Body of pancreas (tissue), 4 donors: ENCODE results near the gene ARHGAP24. TPM values are rescaled to one million over a fixed set of nuclear protein-coding genes. Genes with fewer than 3 reads are reported as not detected.

ENCODE experiments used
- ATAC-seq: fragments of 150-250 bp; one replicate; pipeline ENCODE4 v1.9.1; 2016
- DNase-seq, 4 donors: peaks; one replicate each; pipeline ENCODE4 v3.0.0-alpha.2; 2019
- H3K27ac ChIP-seq, 4 donors: fragments of 200-600 bp; sonication (generic); 1 replicate in 3 of 4; 2 replicates in 1 of 4; pipeline versions ENCODE4 v1.5.1 to v1.6.1; 2016 to 2019; ENCODE audit warnings: mild to moderate bottlenecking in 1 of 4, mixed read lengths in 1 of 4, moderate library complexity in 1 of 4
- H3K27me3 ChIP-seq, 2 donors: fragments of 200-600 bp; sonication (generic); one replicate each; pipeline ENCODE4 v1.6.0; 2016; ENCODE audit warnings: mild to moderate bottlenecking in 1 of 2
- H3K36me3 ChIP-seq, 2 donors: fragments of 200-600 bp; sonication (generic); replicated peaks in 1 of 2; 2 replicates each; pipeline ENCODE4 v1.5.1; 2016; ENCODE audit warnings: low read depth in 2 of 2; ENCODE audit not compliant: insufficient read depth in 1 of 2
- H3K4me1 ChIP-seq: fragments of 200-600 bp; sonication (generic); one replicate; pipeline ENCODE4 v1.6.0; 2016
- H3K4me3 ChIP-seq, 2 donors: fragments of 200-600 bp; sonication (generic); 1 replicate in 1 of 2; 2 replicates in 1 of 2; pipeline ENCODE4 v1.5.1; 2016 to 2019
- H3K9me3 ChIP-seq, 3 donors: fragments of 200-600 bp; sonication (generic); 1 replicate in 2 of 3; 2 replicates in 1 of 3; pipeline ENCODE4 v1.5.1; 2016
- CTCF ChIP-seq, 7 experiments: fragments of 450-650 bp in 4 of 7; fragments of 200-600 bp in 3 of 7; sonication (generic) in 3 of 7; IDR thresholded peaks; one replicate each; pipeline ENCODE4 v1.5.1; 2016 to 2019; ENCODE audit warnings: antibody characterized with exemption in 7 of 7
- POLR2A ChIP-seq, 3 donors: fragments of 450-650 bp; IDR thresholded peaks; one replicate each; pipeline ENCODE4 v1.6.1; 2016; ENCODE audit warnings: antibody characterized with exemption in 3 of 3, mild to moderate bottlenecking in 2 of 3
- WGBS, 2 donors: methylation state at CpG; one replicate each; pipeline ENCODE4 v1.1.5; 2017; 5-methylcytosine and 5-hydroxymethylcytosine counted together
- intact Hi-C: fragments of 100-400 bp; cut with DNase I; formaldehyde crosslinking; loops from one replicate; pipeline ENCODE4 v1.15.1; 2023
- total RNA-seq, 2 donors: library from RNA; depleted of rRNA; stranded (reverse); fragments of >200 nt; gene quantifications; one replicate each; pipeline ENCODE4 v1.1.0, GENCODE V29; 2016

The ARHGAP24 gene
- total RNA-seq, 2 donors from 2014 or later = 43.3 to 113 TPM

GRCh38 chr4:85741381-85741780 lies 266.4 kb downstream of the ARHGAP24 start:
- no peaks in the 10 kb centered on the region for H3K36me3 ChIP-seq
- whole genome bisulfite sequencing, 2 donors = 57 to 60% methylated on average over 2 of the region's 2 CpGs
- peaks cover 58% of the 10 kb centered on the region for H3K4me1 ChIP-seq
- intact Hi-C loops = no loop called here
- no peak for DNase-seq
- H3K27me3 ChIP-seq = no peaks in the 10 kb centered on the region
- no peaks in the 10 kb centered on the region for H3K9me3 ChIP-seq
- peak overlapping the region; percentile 3 to 87 (median 72) for H3K27ac ChIP-seq
- ATAC-seq = no peak
- H3K4me3 ChIP-seq = no peak overlapping the region
- no peak for TF ChIP-seq CTCF (IDR thresholded peaks at IDR 0.05)
- no peak for TF ChIP-seq POLR2A (IDR thresholded peaks at IDR 0.05)

- intact Hi-C loops = no loop called here
Measured at GRCh38 chr4:85741921-85742591, 267.1 kb downstream of the ARHGAP24 start.

GRCh38 chr4:85744950-85745349 lies 270.0 kb downstream of the ARHGAP24 start:
- TF ChIP-seq POLR2A (IDR thresholded peaks at IDR 0.05) (no peak), CTCF (IDR thresholded peaks at IDR 0.05) (no peak)
- Histone ChIP-seq H3K9me3 (no peaks in the 10 kb centered on the region), H3K27ac (peak overlapping the region in 1 of 4 donors; percentile 76), H3K27me3 (no peaks in the 10 kb centered on the region), H3K4me3 (no peak overlapping the region), H3K36me3 (no peaks in the 10 kb centered on the region), H3K4me1 (peaks cover 56% of the 10 kb centered on the region)
- ATAC-seq = no peak
- intact Hi-C loops = no loop called here
- no peak for DNase-seq
- WGBS, 2 donors = 91% methylated on average over 6 of the region's 6 CpGs

More at GRCh38 chr4:85741921-85742591, 267.1 kb downstream of the ARHGAP24 start:
- TF ChIP-seq POLR2A (IDR thresholded peaks at IDR 0.05) = no peak
- no peak for TF ChIP-seq CTCF (IDR thresholded peaks at IDR 0.05)
- Histone ChIP-seq H3K36me3 (no peaks in the 10 kb centered on the region), H3K9me3 (no peaks in the 10 kb centered on the region), H3K27ac (peak overlapping the region; percentile 9 to 87 (median 72)), H3K4me3 (no peak overlapping the region), H3K4me1 (peaks cover 57% of the 10 kb centered on the region), H3K27me3 (no peaks in the 10 kb centered on the region)
- DNase-seq (peak; percentile 93 to 98 (median 96)), ATAC-seq (peak; percentile 99)
- 34% methylated on average over 5 of the region's 5 CpGs for WGBS, 2 donors

GRCh38 chr4:85745939-85746338 lies 271.0 kb downstream of the ARHGAP24 start:
- no peak overlapping the region for H3K4me3 ChIP-seq
- no peaks in the 10 kb centered on the region for H3K9me3 ChIP-seq
- ATAC-seq (no peak), DNase-seq (no peak)
- WGBS, 2 donors = 63 to 69% methylated on average over 3 of the region's 3 CpGs
- no peaks in the 10 kb centered on the region for H3K27me3 ChIP-seq
- intact Hi-C loops = no loop called here
- peak overlapping the region in 1 of 4 donors; percentile 32 for H3K27ac ChIP-seq
- H3K36me3 ChIP-seq = no peaks in the 10 kb centered on the region
- TF ChIP-seq CTCF (IDR thresholded peaks at IDR 0.05) = no peak
- no peak for TF ChIP-seq POLR2A (IDR thresholded peaks at IDR 0.05)
- peaks cover 46% of the 10 kb centered on the region for H3K4me1 ChIP-seq
